GM21528 (cell line): ENCODE results near the gene UBE2E2.
"Not testable (repeated sequence)": the region's sequence is repeated elsewhere in the genome, so short reads cannot be mapped to it uniquely, and the experiment has no call there.

ENCODE experiments used
- ATAC-seq: cut with Tn5 transposase; IDR thresholded peaks from one replicate; pipeline ENCODE4 v1.9.1; 2021; ENCODE audit warnings: mild to moderate bottlenecking, moderate library complexity; ENCODE audit not compliant: unreplicated experiment, low FRiP score

UBE2E2 gene

DNA sequence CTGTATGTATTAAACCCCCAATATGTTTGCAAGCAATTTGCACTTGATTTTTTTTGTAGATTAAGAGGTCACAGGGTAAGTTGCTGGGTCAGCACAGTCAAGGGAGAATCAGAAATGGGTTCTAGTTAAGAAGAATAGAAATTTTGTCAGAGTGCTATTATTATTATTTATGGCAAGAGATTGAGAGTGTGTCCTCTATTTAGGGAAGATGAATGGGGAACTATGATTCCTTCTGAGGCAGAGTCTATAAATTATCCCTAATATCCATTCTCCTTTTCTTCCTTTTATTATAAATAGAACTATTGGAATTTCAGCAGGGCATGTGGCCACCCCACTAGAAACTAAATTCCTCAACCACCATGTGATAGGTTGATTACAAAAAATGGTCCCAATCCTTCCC is 392.7 kb downstream of the UBE2E2 start:
- no peak for ATAC-seq

- ATAC-seq, result no peak
Observed at GRCh38 chr3:23600167-23600871, 397.2 kb downstream of the UBE2E2 start.

- no peak for ATAC-seq
Observed at GRCh38 chr3:23601091-23601822, 398.1 kb downstream of the UBE2E2 start.

DNA sequence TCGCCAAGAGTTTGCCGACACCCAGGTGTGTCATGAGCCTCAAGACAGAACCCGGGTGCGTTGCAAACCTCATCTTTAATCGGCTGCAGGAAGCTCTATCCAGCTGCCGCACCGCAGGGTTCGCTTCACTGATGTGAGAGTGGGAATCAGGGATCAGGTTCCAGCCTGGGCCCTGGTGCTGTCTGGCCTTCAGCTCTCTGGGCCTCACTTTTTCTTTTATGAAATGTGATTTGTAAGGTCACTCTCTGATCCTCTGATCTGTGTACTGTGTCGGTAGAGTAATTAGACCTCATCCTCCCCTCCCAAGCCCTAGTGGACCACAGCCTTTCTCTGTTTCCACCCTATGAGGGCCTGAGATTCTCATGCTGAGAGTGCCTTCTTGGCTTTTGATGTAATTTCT is 399.8 kb downstream of the UBE2E2 start:
- ATAC-seq, result no peak

DNA sequence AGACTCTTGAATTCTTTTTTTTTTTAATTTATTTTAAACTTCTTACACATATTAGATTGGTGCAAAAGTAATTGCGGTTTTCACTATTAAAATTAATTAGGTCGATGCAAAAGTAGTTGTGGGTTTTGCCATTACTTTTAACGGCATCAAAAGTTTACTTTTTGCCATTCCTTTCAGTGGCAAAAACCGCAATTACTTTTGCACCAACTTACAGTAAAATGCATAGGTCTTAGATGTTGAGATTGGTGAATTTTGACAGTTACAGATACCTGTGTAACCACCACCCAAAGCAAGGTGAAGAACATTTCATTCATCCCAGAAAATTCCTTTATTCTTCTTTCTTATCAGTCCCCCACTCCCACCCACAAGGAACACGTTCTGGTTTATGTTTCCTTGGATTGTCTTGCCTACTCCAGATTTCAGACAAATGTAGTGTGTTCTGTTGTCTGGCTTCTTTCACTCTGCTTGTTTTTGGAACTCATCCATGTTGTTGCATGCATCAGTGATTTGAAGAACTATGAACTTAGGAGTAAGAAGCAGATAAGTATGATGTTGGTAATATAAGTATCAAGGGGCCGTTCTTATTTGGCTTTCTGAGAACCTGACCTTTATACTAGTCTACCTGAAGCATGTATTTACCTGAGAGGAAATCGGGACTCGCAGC is 404.2 kb downstream of the UBE2E2 start:
- ATAC-seq, result no peak

DNA sequence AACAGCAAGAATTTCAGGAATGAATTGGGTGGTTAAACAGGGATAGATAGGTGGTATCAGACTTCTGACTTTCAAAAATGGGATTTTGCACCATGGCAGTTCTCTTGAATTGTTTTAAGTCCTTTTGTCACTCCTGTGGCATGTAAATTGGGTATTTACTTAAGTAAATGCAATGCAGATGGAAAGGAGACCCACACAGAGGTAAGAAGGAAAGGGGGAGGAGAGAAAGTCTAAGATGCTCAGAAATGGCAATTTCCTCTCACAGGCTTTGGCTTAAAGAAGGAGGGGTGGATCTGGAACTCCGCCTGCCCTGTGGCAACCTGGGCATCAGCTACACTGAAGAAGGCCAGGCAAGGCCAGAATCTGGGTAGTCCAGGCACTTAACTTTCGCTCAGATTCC is 405.5 kb downstream of the UBE2E2 start:
- ATAC-seq, result no peak

GRCh38 chr3:23611737-23612295 is 408.7 kb downstream of the UBE2E2 start:
- ATAC-seq, result no peak

DNA sequence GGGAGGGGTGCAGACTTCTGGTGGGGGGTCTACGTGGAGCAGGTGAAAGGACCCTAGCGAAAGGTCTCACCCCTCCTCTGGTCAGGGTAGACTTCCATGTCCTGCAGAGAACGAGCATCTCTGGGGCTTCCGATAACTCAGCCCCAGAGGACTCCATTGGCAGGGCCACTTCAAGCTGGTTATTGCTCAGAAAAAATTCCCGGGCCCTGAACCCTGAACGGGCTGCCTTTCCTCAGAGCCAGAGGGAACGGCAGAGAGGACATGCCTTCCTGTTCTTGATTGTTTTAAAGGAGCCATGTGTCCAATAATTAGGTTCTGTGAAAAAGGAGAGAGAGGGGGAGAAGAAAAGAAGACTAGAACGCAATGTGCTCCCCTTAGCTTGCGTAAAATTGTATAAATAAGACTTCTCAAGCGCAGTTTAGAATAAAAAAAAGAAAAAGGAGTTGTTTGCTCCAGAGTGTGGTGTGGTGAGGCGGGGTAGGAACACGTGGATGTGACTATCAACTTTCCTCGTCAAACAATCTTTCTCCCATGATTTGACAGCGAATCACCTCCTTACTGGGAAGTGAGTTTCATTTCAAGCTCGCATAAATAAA is 409.3 kb downstream of the UBE2E2 start:
- no peak for ATAC-seq

- ATAC-seq, result no peak
Observed at GRCh38 chr3:23615068-23615467, 411.9 kb downstream of the UBE2E2 start.

GRCh38 chr3:23618475-23618874 is 415.3 kb downstream of the UBE2E2 start:
- ATAC-seq, result not testable (repeated sequence)

GRCh38 chr3:23619705-23620637 is 416.8 kb downstream of the UBE2E2 start:
- ATAC-seq, result no peak

- ATAC-seq, result no peak
Observed at GRCh38 chr3:23620638-23621015, 417.5 kb downstream of the UBE2E2 start.

DNA sequence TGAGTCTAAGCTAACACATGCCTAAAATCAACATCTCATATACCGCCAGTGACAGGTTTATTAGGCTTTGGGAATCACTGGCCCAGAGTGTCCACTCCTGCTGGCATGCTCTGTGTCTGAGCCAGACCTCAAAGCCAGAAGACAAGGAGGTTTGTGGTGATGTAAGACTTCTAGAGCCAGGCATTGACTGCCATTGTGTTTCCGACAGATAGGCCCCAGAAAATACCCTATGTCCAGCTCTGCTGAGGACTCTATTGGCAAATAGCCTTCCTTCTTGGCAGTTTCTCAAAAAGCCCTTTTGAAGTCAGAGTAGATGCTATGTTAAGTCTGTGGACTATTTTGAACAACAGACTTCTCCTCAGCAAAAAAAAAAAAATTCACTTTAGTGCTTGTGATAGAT is 420.7 kb downstream of the UBE2E2 start:
- ATAC-seq, result no peak

DNA sequence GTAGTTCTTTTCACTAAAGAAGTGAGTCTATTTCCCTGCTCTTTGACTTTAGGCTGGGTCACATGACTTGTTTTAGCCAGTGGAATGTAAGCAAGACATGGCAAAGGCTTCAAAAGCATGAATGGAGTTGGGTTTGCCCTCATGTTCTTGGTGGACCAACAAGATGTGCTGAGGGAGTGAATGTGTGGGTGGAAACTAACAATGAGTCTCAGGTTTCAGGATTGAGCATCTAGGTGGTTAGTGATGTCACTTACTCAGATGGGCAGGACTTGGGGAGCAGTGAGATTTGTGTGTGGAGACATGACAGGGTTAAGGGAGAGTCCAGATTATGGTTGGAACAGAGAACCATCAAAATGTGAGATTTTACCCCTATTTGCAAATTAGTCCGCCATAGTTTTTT is 421.2 kb downstream of the UBE2E2 start:
- ATAC-seq, result no peak

- no peak for ATAC-seq
Observed at GRCh38 chr3:23626442-23626841, 423.3 kb downstream of the UBE2E2 start.

- ATAC-seq, result no peak
Observed at GRCh38 chr3:23629181-23629894, 426.2 kb downstream of the UBE2E2 start.

DNA sequence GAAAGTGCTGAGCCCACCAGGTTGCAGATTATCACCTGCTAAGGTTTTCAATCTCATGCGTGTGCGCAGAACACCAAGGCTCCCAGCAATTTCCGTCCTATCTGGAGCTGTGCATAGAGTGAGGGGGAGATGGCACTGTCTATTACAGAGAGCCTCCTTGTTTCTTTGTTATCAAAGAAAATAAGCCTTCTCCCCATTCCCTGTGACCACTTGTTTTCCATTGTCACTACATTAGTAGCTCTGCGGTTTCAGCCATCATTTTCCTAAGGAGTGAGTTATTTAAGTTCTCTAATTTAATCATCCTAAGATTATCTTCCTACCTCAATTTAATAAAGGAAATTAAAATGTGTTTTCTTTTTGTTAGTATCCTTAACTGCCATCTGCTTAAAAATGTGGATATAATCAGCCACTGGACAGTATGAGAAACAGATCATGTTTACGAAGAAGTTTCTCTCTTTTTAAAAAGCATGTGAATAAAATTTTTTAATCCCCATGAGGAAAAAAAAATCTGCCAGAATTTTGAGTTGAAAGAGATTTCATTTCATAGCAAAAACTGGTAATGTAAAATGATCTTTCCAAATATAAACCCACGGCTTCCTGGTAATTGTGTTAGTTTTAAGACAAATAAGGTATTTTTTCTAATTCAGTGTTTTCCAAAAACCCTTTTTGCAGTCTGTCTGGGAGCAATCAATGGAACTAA is 430.3 kb downstream of the UBE2E2 start:
- ATAC-seq, result no peak

DNA sequence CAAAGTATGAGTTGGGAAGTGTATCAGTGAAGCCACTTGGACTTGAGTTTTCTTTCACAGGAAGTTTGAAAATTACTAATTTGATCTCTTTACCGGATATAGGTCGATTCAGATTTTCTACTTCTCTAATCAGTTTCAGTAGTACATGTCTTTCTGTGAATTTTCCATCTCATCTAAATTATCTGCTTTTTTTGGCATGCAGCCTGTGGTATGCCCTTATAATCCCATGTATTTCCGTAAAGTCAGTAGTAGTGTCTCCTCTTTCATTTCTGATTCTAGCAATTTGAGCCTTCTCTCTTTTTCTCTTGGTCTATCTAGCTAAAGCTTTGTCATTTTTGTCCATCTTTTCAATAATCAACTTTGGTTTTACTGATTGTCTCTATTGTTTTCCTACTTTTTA is 434.2 kb downstream of the UBE2E2 start:
- no peak for ATAC-seq
